Esophagus squamous epithelium (tissue), 4 donors: ENCODE results near the gene SLC9A9.

Experiments used
- POLR2A ChIP-seq, 4 donors: fragments of 450-650 bp; IDR thresholded peaks; one replicate each; pipeline ENCODE4 v1.6.1; 2017; ENCODE audit warnings: antibody characterized with exemption in 4 of 4, mild to moderate bottlenecking in 4 of 4, moderate library complexity in 3 of 4
- TF ChIP-seq, protein P1 (sequence below), 6 experiments: fragments of 450-650 bp in 4 of 6; fragments of 200-600 bp in 2 of 6; sonication (generic) in 2 of 6; IDR thresholded peaks; one replicate each; pipeline ENCODE4 v1.5.1; 2016 to 2019; ENCODE audit warnings: antibody characterized with exemption in 6 of 6, mild to moderate bottlenecking in 4 of 6, moderate library complexity in 4 of 6

DNA sequence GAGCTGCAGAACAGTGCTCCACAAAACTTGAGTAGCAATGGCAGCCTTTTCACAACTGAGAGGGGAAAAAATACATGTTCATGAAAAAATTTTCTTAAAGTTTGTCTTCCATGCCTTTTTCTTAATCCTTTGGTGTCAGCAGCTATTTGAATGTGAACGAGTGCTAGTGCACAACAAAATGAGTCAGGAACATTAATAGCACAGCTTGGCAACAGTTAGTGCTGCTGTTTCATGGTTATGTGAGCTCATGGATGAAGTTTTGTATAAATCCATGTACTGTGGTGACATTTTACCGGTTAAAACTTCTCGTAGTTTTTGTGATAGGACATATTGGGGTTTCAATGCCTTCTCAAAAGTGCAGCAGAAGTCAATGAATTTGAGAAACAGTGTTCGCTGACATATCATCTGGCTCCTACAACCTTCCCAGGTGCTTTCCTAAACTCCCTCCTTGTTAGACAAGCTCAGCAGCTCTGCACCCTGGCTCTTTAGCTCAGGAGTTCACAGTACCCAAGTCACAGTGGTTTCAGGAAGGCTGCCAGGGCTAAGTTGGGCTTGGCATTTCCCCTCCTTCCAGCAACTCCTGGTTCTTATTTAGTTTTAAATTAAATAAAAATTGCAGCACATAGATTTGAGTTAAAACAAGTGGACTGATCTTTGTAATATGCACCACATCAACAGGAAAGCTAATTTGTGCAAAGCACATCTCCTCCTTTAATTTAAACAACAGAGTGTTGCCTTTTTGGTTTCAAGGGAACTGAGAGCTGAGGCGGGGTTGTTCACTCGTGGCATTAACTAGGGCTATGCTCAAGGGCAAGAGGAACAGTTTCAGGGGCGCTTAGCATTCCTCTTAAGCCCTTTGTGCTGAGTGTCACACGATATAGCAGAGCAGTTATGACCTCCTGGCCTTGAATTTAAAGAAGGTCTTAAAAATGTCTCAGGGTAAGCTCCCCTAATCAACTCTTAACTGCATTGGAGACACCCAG is 365.9 kb downstream of the SLC9A9 start:
- TF ChIP-seq, protein P1, sequence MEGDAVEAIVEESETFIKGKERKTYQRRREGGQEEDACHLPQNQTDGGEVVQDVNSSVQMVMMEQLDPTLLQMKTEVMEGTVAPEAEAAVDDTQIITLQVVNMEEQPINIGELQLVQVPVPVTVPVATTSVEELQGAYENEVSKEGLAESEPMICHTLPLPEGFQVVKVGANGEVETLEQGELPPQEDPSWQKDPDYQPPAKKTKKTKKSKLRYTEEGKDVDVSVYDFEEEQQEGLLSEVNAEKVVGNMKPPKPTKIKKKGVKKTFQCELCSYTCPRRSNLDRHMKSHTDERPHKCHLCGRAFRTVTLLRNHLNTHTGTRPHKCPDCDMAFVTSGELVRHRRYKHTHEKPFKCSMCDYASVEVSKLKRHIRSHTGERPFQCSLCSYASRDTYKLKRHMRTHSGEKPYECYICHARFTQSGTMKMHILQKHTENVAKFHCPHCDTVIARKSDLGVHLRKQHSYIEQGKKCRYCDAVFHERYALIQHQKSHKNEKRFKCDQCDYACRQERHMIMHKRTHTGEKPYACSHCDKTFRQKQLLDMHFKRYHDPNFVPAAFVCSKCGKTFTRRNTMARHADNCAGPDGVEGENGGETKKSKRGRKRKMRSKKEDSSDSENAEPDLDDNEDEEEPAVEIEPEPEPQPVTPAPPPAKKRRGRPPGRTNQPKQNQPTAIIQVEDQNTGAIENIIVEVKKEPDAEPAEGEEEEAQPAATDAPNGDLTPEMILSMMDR (IDR thresholded peaks at IDR 0.05): no peak
- no peak for TF ChIP-seq POLR2A (IDR thresholded peaks at IDR 0.05)
